ENCODE measurements around the gene LIFR. TPM values are rescaled to one million over a fixed set of nuclear protein-coding genes. Genes with fewer than 3 reads are reported as not detected.

The LIFR gene
- total RNA-seq, 1 experiment from 2014 or later = 3.7 TPM

GRCh38 chr5:38445374-38446028, 110.9 kb downstream of the LIFR start:
- CTCF ChIA-PET = interaction anchor here (0.6 to 7.8 kb wide), 20 partner anchors 8 to 477 kb away, joined by 3 to 250 read pairs (median 4); no protein-coding TSS in a partner anchor
- no peak for TF ChIP-seq CTCF (IDR thresholded peaks at IDR 0.05; ENCODE audit: unreplicated experiment)
- H3K27me3 Mint-ChIP-seq (ENCODE audit: insufficient read depth, unreplicated experiment) = no peaks in the 10 kb centered on the region
- no peaks in the 10 kb centered on the region for H3K9me3 Mint-ChIP-seq (ENCODE audit: unreplicated experiment)
- H3K36me3 Mint-ChIP-seq (ENCODE audit: insufficient read depth, unreplicated experiment) = peaks cover 16% of the 10 kb centered on the region
- BruUV-seq (replicated peaks) = TSS peak; percentile 66
- intact Hi-C loops (cut with micrococcal nuclease) = loop anchor here (1.0 to 5.0 kb wide), 4 partner anchors 70 to 365 kb away; no protein-coding TSS in a partner anchor
- DNase-seq (ENCODE audit: unreplicated experiment) = peak; percentile 89
- peak overlapping the region; percentile 88 for H3K4me3 Mint-ChIP-seq (ENCODE audit: unreplicated experiment)
- POLR2A ChIA-PET = interaction anchor here (0.6 to 3.7 kb wide), 18 partner anchors 11 to 456 kb away, joined by 3 to 18 read pairs (median 4); partner anchors contain the start of genes LIFR and OSMR
- H3K4me1 Mint-ChIP-seq (ENCODE audit: insufficient read depth, unreplicated experiment) = peaks cover 16% of the 10 kb centered on the region
- H3K27ac Mint-ChIP-seq (ENCODE audit: low read depth, unreplicated experiment) = peak overlapping the region; percentile 94

- CTCF ChIA-PET = interaction anchor here (0.6 to 7.8 kb wide), 12 partner anchors 22 to 479 kb away, joined by 3 to 250 read pairs (median 5); no protein-coding TSS in a partner anchor
- peaks cover 2% of the 10 kb centered on the region for H3K36me3 Mint-ChIP-seq (ENCODE audit: insufficient read depth, unreplicated experiment)
- no peak for TF ChIP-seq CTCF (IDR thresholded peaks at IDR 0.05; ENCODE audit: unreplicated experiment)
- peaks cover 16% of the 10 kb centered on the region for H3K4me1 Mint-ChIP-seq (ENCODE audit: insufficient read depth, unreplicated experiment)
- no peak overlapping the region for H3K4me3 Mint-ChIP-seq (ENCODE audit: unreplicated experiment)
- BruUV-seq (replicated peaks) = no TSS peak
- H3K27ac Mint-ChIP-seq (ENCODE audit: low read depth, unreplicated experiment) = no peak overlapping the region
- DNase-seq (ENCODE audit: unreplicated experiment) = no peak
- intact Hi-C loops (cut with micrococcal nuclease) = no loop called here
- H3K27me3 Mint-ChIP-seq (ENCODE audit: insufficient read depth, unreplicated experiment) = no peaks in the 10 kb centered on the region
- H3K9me3 Mint-ChIP-seq (ENCODE audit: unreplicated experiment) = no peaks in the 10 kb centered on the region
- POLR2A ChIA-PET = interaction anchor here (0.6 to 1.6 kb wide), 4 partner anchors 107 to 365 kb away, joined by 3 to 4 read pairs (median 3); no protein-coding TSS in a partner anchor
Observed at GRCh38 chr5:38443390-38443789, 113.1 kb downstream of the LIFR start.

- BruUV-seq (replicated peaks) = no TSS peak
- Mint-ChIP-seq H3K4me1 (ENCODE audit: insufficient read depth, unreplicated experiment) (peaks cover 16% of the 10 kb centered on the region), H3K9me3 (ENCODE audit: unreplicated experiment) (no peaks in the 10 kb centered on the region), H3K27ac (ENCODE audit: low read depth, unreplicated experiment) (no peak overlapping the region), H3K4me3 (ENCODE audit: unreplicated experiment) (no peak overlapping the region), H3K27me3 (ENCODE audit: insufficient read depth, unreplicated experiment) (no peaks in the 10 kb centered on the region), H3K36me3 (ENCODE audit: insufficient read depth, unreplicated experiment) (no peaks in the 10 kb centered on the region)
- TF ChIP-seq CTCF (IDR thresholded peaks at IDR 0.05; ENCODE audit: unreplicated experiment) = no peak
- no peak for DNase-seq (ENCODE audit: unreplicated experiment)
- CTCF ChIA-PET = interaction anchor here (0.5 to 7.8 kb wide), 69 partner anchors 9 to 982 kb away, joined by 3 to 250 read pairs (median 5); no protein-coding TSS in a partner anchor
- POLR2A ChIA-PET = interaction anchor here (0.6 to 2.1 kb wide), 13 partner anchors 16 to 481 kb away, joined by 3 to 15 read pairs (median 4); partner anchors contain the start of gene LIFR
- intact Hi-C loops (cut with micrococcal nuclease) = no loop called here
Observed at GRCh38 chr5:38442247-38442573, 114.2 kb downstream of the LIFR start.

- H3K27ac Mint-ChIP-seq (ENCODE audit: low read depth, unreplicated experiment) = no peak overlapping the region
Observed at GRCh38 chr5:38441453-38442246, 114.8 kb downstream of the LIFR start.

More at GRCh38 chr5:38441453-38442246, 114.8 kb downstream of the LIFR start:
- peaks cover 10% of the 10 kb centered on the region for H3K4me1 Mint-ChIP-seq (ENCODE audit: insufficient read depth, unreplicated experiment)
- H3K4me3 Mint-ChIP-seq (ENCODE audit: unreplicated experiment) = no peak overlapping the region
- CTCF ChIA-PET = interaction anchor here (0.5 to 7.8 kb wide), 85 partner anchors 10 to 1070 kb away, joined by 3 to 250 read pairs (median 4); no protein-coding TSS in a partner anchor
- no peaks in the 10 kb centered on the region for H3K27me3 Mint-ChIP-seq (ENCODE audit: insufficient read depth, unreplicated experiment)
- peak; percentile 92 for DNase-seq (ENCODE audit: unreplicated experiment)
- intact Hi-C loops (cut with micrococcal nuclease) = loop anchor here (1.0 to 2.0 kb wide), 8 partner anchors 59 to 481 kb away; no protein-coding TSS in a partner anchor
- POLR2A ChIA-PET = interaction anchor here (0.6 to 2.1 kb wide), 14 partner anchors 13 to 481 kb away, joined by 3 to 15 read pairs (median 4); partner anchors contain the start of gene LIFR
- TF ChIP-seq CTCF (IDR thresholded peaks at IDR 0.05; ENCODE audit: unreplicated experiment) = peak; percentile 97
- BruUV-seq (replicated peaks) = no TSS peak
- H3K36me3 Mint-ChIP-seq (ENCODE audit: insufficient read depth, unreplicated experiment) = no peaks in the 10 kb centered on the region
- H3K9me3 Mint-ChIP-seq (ENCODE audit: unreplicated experiment) = no peaks in the 10 kb centered on the region

Data from MCF 10A (cell line).